ENCODE data around the gene CSNK2A1.

Gene CSNK2A1

GRCh38 chr20:574297-574942, 30.8 kb upstream of the CSNK2A1 start:
- Histone ChIP-seq H3K4me3 (ENCODE audit: low read length) (no peak overlapping the region), H3K27me3 (ENCODE audit: insufficient read depth, low read length) (peaks cover 37% of the 10 kb centered on the region), H2AFZ (ENCODE audit: low read depth, low read length) (no peak overlapping the region), H3K9me3 (ENCODE audit: low read length) (no peaks in the 10 kb centered on the region), H3K36me3 (ENCODE audit: insufficient read depth, low read length) (no peaks in the 10 kb centered on the region), H3K4me1 (ENCODE audit: insufficient read depth, low read length) (no peaks in the 10 kb centered on the region)

- H3K4me1 ChIP-seq (ENCODE audit: insufficient read depth, low read length) = no peaks in the 10 kb centered on the region
- peaks cover 37% of the 10 kb centered on the region for H3K27me3 ChIP-seq (ENCODE audit: insufficient read depth, low read length)
- H3K36me3 ChIP-seq (ENCODE audit: insufficient read depth, low read length) = no peaks in the 10 kb centered on the region
- H2AFZ ChIP-seq (ENCODE audit: low read depth, low read length) = no peak overlapping the region
- H3K4me3 ChIP-seq (ENCODE audit: low read length) = no peak overlapping the region
- no peaks in the 10 kb centered on the region for H3K9me3 ChIP-seq (ENCODE audit: low read length)
These were observed 30.1 kb upstream of the CSNK2A1 start for GRCh38 chr20:573414-574296.

DNA sequence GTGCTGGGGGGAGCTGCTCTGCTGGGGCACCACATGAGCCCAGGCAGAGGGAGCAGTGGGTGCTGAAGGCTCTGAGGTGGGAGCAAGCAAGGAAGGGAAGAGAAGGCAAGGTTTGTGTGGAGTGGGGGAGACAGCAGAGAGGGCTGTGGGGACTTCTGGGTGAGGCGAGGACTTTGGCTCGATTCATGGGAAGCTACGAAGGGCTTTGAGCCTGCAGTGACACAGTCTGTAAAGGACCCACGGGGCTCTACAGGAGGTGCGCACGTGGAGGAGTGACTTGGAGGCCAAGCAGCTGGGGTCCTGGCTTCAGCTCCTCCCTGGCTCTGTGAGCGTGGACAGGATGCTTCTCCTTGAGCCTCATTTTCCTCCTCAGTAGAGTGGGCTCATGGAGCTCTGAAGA, 29.1 kb upstream of the CSNK2A1 start:
- Histone ChIP-seq H3K36me3 (ENCODE audit: insufficient read depth, low read length) (no peaks in the 10 kb centered on the region), H2AFZ (ENCODE audit: low read depth, low read length) (no peak overlapping the region), H3K4me3 (ENCODE audit: low read length) (no peak overlapping the region), H3K9me3 (ENCODE audit: low read length) (no peaks in the 10 kb centered on the region), H3K27me3 (ENCODE audit: insufficient read depth, low read length) (peaks cover 37% of the 10 kb centered on the region), H3K4me1 (ENCODE audit: insufficient read depth, low read length) (no peaks in the 10 kb centered on the region)

DNA sequence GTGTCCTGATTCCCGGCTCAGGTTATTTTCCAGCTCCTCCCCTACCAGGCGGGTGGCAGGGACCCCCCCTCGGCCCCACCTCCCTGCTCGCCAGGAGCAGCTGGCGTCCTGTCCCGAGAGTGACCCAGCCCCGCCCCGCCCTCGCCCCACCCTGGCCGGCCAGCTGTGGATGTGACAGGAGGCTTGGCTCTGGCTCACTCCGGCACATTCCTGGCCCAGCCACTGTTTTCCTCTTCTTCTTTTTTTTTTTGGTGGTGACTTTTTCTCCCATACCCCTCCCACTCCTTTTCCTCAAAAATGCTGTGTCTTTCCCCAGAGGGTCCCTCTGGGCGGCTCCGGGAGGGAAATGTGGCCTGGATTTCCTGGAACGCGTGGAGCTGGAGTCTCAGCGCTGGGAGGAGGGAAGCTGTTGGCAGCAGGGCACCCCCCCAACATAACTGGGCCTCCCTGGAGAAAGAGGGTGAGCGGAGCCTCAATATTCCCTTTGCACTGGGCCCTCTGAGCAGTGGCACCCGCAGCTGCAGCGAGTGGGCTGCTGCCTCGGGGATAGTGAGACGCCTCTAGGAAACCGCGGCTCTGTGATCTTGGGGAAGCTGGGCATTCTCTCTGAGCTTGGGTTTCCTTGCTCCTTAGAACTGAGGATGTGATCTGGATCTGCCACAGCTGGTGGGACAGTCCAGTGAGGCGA, 28.3 kb upstream of the CSNK2A1 start:
- no peaks in the 10 kb centered on the region for H3K36me3 ChIP-seq (ENCODE audit: insufficient read depth, low read length)
- H3K4me1 ChIP-seq (ENCODE audit: insufficient read depth, low read length) = no peaks in the 10 kb centered on the region
- H3K27me3 ChIP-seq (ENCODE audit: insufficient read depth, low read length) = peaks cover 46% of the 10 kb centered on the region
- no peaks in the 10 kb centered on the region for H3K9me3 ChIP-seq (ENCODE audit: low read length)
- no peak overlapping the region for H3K4me3 ChIP-seq (ENCODE audit: low read length)
- no peak overlapping the region for H2AFZ ChIP-seq (ENCODE audit: low read depth, low read length)

- Histone ChIP-seq H3K9me3 (ENCODE audit: low read length) (no peaks in the 10 kb centered on the region), H2AFZ (ENCODE audit: low read depth, low read length) (no peak overlapping the region), H3K27me3 (ENCODE audit: insufficient read depth, low read length) (peaks cover 34% of the 10 kb centered on the region), H3K4me1 (ENCODE audit: insufficient read depth, low read length) (no peaks in the 10 kb centered on the region), H3K36me3 (ENCODE audit: insufficient read depth, low read length) (no peaks in the 10 kb centered on the region), H3K4me3 (ENCODE audit: low read length) (no peak overlapping the region)
These were observed 25.3 kb upstream of the CSNK2A1 start for GRCh38 chr20:568673-569415.

DNA sequence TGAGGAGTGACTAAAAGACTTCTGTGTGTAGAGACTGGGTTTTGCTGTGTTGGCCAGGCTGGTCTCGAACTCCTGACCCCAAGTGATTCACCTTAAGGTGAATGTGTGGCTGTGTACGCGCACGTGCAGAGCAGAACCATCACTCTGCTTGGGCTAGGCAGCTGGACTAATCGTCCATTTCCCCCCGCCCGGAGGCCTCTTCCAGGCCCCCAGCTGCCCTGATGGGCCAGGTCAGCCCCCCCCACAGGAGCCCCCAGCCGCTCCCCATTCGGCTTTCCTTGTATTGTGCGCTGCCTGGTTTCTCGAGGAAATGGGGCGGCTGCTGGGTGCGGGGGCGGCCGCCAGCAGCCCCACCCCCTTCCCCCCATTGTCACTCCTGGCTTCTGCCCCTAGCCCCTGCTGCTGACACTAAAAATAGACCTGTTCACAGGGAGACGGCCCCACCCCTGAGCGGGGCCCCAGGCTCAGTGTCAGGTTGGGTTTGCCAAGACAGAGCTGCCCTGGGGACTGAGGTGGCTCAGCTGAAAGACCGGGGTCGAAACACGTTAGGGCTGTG, 24.6 kb upstream of the CSNK2A1 start:
- no peak overlapping the region for H2AFZ ChIP-seq (ENCODE audit: low read depth, low read length)
- H3K36me3 ChIP-seq (ENCODE audit: insufficient read depth, low read length) = no peaks in the 10 kb centered on the region
- H3K4me1 ChIP-seq (ENCODE audit: insufficient read depth, low read length) = no peaks in the 10 kb centered on the region
- no peak overlapping the region for H3K4me3 ChIP-seq (ENCODE audit: low read length)
- H3K27me3 ChIP-seq (ENCODE audit: insufficient read depth, low read length) = peaks cover 34% of the 10 kb centered on the region
- H3K9me3 ChIP-seq (ENCODE audit: low read length) = no peaks in the 10 kb centered on the region

GRCh38 chr20:564192-564591, 20.6 kb upstream of the CSNK2A1 start:
- Histone ChIP-seq H2AFZ (ENCODE audit: low read depth, low read length) (no peak overlapping the region), H3K36me3 (ENCODE audit: insufficient read depth, low read length) (no peaks in the 10 kb centered on the region), H3K9me3 (ENCODE audit: low read length) (no peaks in the 10 kb centered on the region), H3K27me3 (ENCODE audit: insufficient read depth, low read length) (peaks cover 23% of the 10 kb centered on the region), H3K4me3 (ENCODE audit: low read length) (no peak overlapping the region), H3K4me1 (ENCODE audit: insufficient read depth, low read length) (no peaks in the 10 kb centered on the region)

DNA sequence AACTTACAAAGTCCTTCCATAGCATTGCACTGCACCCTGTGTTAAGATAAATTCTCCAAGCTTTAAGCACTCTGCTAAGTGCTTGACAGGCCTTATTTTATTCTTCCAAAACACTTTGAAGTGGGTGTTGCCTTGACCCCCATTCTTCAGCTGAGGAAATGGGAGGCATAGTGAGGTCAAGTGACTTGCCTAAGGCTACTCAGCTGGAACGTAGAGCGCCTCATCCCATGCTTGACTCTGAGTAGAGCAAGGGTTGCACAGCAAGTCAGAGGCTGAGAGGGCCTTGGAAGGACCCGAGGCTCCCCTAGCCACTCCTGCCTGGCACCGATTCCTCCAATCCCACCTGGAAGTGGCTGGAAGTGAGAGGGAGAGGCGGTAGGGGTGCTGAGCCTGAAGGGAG, 19.6 kb upstream of the CSNK2A1 start:
- Histone ChIP-seq H3K36me3 (ENCODE audit: insufficient read depth, low read length) (no peaks in the 10 kb centered on the region), H2AFZ (ENCODE audit: low read depth, low read length) (no peak overlapping the region), H3K4me3 (ENCODE audit: low read length) (no peak overlapping the region), H3K27me3 (ENCODE audit: insufficient read depth, low read length) (peaks cover 25% of the 10 kb centered on the region), H3K4me1 (ENCODE audit: insufficient read depth, low read length) (no peaks in the 10 kb centered on the region), H3K9me3 (ENCODE audit: low read length) (no peaks in the 10 kb centered on the region)

DNA sequence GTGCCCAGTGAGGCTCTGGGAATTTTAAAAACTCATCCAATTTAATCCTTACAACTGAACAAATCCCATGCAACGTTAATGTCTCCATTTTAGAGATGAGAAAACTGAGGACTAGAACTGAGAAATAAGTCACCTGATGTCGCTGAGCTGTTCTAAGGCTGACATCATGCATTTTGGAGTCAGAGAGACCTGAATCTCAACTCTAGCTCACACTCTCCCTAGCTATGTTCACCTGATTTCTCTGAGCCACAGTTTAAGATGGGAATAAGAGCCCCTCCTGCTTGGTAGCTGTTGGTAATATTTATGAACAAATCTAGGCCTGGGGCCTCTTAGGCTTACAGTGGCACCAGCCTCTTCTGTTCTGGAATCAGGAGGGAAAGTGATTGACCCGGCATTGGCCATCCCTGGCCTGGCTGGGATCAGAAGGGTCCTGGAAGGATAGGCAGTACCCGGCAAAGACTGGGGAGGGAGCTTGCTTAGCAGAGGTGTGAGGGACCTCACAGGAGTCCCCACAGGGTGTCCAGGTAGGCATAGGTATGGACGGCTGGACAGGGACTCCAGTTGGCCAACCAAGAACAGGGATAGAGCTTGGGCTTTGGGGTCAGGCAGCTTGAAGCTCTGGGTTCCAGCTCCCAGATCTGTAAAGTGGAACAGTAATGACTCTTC, 18.8 kb upstream of the CSNK2A1 start:
- no peaks in the 10 kb centered on the region for H3K4me1 ChIP-seq (ENCODE audit: insufficient read depth, low read length)
- no peak overlapping the region for H2AFZ ChIP-seq (ENCODE audit: low read depth, low read length)
- no peaks in the 10 kb centered on the region for H3K36me3 ChIP-seq (ENCODE audit: insufficient read depth, low read length)
- H3K9me3 ChIP-seq (ENCODE audit: low read length) = no peaks in the 10 kb centered on the region
- H3K4me3 ChIP-seq (ENCODE audit: low read length) = no peak overlapping the region
- peaks cover 25% of the 10 kb centered on the region for H3K27me3 ChIP-seq (ENCODE audit: insufficient read depth, low read length)

DNA sequence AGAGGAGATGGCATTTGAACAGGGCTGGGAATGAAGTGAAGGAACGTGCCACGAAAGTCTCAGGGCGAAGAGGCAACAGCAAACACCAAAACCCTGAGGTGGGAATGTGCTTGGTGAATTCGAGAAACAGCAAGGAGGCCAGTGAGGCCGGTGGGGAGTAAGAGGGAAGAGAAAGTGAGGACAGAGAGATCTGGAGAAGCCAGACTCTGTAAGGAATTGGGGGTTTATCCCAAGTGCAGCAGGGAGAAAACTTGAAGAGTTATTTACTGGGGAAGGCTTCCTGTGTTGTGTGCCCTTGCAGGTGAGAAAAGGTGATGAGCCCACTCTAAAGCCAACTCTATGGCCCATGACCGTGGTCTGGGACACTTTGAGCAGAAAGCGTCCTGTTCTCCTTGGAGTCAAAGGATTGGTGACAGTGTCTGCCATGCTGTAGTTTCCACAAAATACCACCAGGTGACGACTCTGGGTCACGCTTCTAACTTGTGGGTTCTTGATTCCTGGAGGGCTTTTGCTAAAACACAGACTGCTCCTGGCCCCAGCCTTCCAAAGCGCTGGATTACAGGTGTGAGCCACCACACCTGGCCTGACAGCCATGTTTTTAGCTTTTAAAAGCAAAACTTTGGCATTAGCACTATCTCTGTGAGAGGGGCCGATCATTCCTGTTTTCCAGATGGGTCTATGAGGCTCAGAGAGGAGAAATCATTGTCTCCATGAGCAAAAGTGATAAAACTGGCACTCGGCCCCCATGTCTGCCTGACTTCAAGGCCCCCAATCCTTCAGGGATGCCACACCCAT, 18.0 kb upstream of the CSNK2A1 start:
- H3K27me3 ChIP-seq (ENCODE audit: insufficient read depth, low read length) = peaks cover 20% of the 10 kb centered on the region

DNA sequence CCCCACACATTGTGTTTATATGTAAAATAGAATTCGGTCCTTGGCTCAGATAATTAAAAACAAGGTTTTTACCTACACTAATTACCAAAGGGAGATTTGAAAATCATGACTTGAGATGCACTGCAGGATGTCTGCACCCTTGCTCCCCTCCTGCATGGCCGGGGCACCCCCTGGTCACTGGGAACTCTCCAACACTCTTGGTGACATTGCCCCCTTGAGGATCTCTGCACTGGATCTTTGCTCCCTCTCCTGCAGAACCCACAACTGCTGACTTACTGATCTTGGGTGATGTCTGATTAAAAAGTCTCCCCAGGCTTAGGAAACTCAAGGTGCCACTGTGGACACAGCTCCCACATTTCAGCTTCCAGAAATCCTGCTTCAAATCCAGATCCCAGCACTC, 17.1 kb upstream of the CSNK2A1 start:
- no peaks in the 10 kb centered on the region for H3K36me3 ChIP-seq (ENCODE audit: insufficient read depth, low read length)
- no peaks in the 10 kb centered on the region for H3K4me1 ChIP-seq (ENCODE audit: insufficient read depth, low read length)
- H3K4me3 ChIP-seq (ENCODE audit: low read length) = no peak overlapping the region
- H2AFZ ChIP-seq (ENCODE audit: low read depth, low read length) = no peak overlapping the region
- H3K9me3 ChIP-seq (ENCODE audit: low read length) = no peaks in the 10 kb centered on the region
- peaks cover 23% of the 10 kb centered on the region for H3K27me3 ChIP-seq (ENCODE audit: insufficient read depth, low read length)

More for the DNA sequence above, 18.0 kb upstream of the CSNK2A1 start:
- no peaks in the 10 kb centered on the region for H3K9me3 ChIP-seq (ENCODE audit: low read length)
- no peaks in the 10 kb centered on the region for H3K4me1 ChIP-seq (ENCODE audit: insufficient read depth, low read length)
- H3K36me3 ChIP-seq (ENCODE audit: insufficient read depth, low read length) = no peaks in the 10 kb centered on the region
- H3K4me3 ChIP-seq (ENCODE audit: low read length) = no peak overlapping the region
- H2AFZ ChIP-seq (ENCODE audit: low read depth, low read length) = no peak overlapping the region
